ENCODE results near the gene USP2.

- no peak for TF ChIP-seq GATA2 (IDR thresholded peaks at IDR 0.05; ENCODE audit: low read depth, low read length)
- no peak for TF ChIP-seq GATA3 (IDR thresholded peaks at IDR 0.05; ENCODE audit: low read depth, low read length)
Measured at GRCh38 chr11:119417726-119418540, 36.4 kb upstream of the USP2 start.
